ENCODE data around the gene SHANK2.

Gene SHANK2

DNA sequence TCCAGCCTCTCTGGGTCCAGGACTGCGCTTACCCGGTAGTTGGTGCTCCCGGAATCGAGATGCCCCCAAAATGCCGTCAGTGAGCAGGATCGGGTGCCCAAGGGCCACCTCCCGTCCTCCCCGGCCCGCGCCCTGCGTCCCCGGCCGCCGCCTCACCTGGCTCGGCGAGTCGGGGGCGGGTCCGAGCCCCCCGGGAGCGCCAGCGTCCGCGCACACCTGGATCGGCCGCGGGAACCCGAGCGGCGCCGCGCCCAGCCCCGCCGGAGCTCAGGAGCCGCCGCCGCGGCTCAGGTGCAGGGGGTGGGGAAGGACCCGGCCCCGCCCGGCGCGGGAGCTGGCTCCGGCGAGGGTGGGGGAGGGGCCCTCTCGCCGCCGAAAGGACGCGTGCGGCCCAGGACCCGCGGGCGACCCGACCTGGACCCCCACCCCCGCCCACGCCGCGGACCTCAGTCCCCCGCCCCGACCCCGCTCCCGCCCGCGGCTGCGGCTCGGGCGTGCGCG is at the start of gene SHANK2:
TSS of gene SHANK2 (minus strand) at position 309 of the 501 bp plus-strand sequence. CDS start 105,251 bp downstream, outside the sequence.
- DNase-seq: no peak

GRCh38 chr11:71301858-71302533 is 49.6 kb upstream of the SHANK2 start:
- DNase-seq: peak in 1 of 2 donors; percentile 3

DNA sequence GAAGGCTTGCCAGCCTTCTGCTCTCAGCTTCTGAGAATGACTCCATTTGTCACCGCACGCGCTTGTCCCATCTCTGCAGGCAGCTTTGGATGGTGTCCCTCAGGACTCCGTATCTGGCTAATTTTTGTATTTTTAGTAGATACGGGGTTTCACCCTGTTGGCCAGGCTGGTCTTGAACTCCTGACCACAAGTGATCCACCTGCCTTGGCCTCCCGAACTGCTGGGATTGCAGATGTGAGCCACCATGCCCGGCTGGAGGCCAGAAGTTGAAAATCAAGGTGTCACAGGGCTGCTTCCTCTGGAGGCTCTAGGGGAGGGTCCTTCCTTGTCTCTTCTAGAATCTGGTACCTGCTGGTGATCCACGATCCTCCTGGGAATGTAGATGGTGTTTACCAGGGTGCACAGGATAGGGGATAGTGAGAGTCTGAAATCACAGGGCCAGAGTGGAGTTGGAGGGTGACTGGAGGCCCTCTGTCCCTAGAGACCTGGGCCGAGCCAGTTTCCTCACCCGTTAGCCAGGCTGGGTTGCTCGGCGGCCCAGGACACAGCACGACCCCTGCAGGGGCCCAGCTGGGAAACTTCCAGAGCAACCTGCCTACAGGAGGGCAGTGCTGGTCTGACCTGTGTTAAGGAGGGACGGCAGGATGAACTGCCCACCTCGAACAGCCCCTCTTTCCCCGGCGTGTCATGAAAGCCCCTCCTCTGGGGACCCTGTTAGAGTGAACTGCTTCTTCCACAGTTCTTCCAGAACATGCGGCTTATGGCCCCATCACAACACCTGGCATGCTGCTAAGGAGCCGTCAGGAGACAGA is 48.9 kb upstream of the SHANK2 start:
- peak in 1 of 2 donors; percentile 12 for DNase-seq

DNA sequence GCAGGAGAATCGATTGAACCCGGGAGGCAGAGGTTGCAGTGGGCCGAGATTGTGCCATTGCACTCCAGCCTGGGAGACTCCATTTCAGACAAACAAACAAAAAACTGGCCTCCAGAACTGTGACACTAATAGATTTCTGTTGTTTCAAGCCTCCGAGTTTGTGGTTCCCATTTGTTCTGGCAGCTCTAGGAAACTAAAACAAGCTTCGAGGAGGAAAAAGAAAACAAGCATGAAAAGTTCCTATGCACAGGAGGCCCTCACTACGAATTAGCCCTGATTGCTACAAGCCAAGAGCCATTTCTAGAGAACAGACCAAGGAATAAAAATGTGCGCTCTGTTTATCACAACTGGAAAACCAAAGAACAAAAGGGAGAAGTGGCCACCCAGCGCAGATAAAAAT is 47.8 kb upstream of the SHANK2 start:
- no peak for DNase-seq

- no peak for DNase-seq
Observed at GRCh38 chr11:71298761-71299181, 46.4 kb upstream of the SHANK2 start.

GRCh38 chr11:71298016-71298550 is 45.7 kb upstream of the SHANK2 start:
- DNase-seq: no peak

GRCh38 chr11:71294846-71295600 is 42.6 kb upstream of the SHANK2 start:
- DNase-seq: no peak

GRCh38 chr11:71293961-71294782 is 41.8 kb upstream of the SHANK2 start:
- DNase-seq: no peak

- no peak for DNase-seq
Observed at GRCh38 chr11:71286701-71287643, 34.6 kb upstream of the SHANK2 start.

DNA sequence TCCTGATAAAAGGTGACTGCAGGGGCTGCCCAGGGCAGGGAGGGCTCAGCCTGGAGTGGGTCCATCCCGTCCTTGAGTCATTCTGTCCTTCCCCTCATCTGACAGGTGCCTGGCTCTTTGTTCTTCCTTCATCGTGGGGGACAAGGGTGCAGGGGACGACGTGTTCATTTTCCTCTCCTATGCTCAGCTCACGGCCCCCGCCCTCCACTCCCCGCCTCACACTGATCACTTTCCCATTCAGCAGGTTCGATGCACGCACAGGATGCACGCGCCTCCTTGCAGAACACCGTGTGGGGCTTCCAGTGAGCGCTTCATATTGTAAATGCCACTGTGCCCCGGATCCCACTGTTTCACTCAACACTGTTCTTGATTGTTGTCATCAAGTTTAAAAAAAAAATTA is 32.7 kb upstream of the SHANK2 start:
- DNase-seq: no peak

DNA sequence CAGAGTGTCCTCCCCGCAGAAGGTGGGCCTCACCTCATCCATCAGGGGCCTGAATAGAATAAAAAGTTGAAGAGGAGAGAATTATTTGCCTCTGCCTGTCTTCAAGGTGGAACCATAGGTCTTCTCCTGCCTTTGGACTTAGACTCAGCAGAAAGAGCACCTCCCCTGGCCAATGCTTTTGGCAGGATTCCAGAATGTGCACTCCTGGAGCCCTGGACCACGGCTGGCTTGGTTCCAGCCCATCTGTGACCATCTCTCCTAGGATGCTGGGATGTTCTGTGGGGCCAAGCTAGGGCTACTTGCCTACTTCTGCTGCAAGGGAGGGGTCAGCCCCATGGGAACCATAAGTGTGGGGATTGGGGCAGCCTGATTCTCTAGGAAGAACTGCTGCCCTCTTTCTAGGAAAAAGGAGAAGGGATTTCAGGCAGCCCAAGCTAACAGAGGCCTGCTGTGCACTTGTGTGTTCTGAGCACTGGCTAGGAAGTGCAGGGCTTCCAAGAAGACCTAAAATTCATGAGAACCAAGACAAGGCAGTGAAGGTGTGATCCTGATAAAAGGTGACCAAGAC is 32.2 kb upstream of the SHANK2 start:
- DNase-seq: no peak

DNA sequence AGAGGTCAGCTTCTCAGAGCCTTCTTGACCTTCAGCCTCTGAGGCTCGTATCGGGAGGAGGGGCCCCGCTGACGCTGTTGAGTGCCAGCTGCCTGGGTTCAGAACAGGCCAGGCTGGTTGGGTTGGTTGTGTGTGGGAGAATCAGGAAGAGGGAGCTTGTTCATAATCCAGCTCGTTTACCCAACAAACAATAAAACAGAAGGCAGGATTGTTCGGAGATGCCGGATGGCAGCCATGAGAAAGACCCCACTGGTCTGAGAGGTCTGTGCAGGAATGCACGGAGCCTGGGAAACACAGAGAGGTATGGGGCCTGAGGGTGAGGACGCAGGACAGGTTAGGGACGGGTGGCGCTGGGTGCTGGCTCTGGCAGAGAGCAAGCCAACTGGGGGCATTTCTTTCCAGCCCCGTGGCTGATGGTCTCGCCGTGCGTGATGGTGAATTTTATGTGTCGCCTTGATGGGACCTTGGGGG is 31.6 kb upstream of the SHANK2 start:
- DNase-seq: no peak

- DNase-seq: no peak
Observed at GRCh38 chr11:71282581-71283351, 30.4 kb upstream of the SHANK2 start.

- no peak for DNase-seq
Observed at GRCh38 chr11:71281831-71282230, 29.5 kb upstream of the SHANK2 start.

DNA sequence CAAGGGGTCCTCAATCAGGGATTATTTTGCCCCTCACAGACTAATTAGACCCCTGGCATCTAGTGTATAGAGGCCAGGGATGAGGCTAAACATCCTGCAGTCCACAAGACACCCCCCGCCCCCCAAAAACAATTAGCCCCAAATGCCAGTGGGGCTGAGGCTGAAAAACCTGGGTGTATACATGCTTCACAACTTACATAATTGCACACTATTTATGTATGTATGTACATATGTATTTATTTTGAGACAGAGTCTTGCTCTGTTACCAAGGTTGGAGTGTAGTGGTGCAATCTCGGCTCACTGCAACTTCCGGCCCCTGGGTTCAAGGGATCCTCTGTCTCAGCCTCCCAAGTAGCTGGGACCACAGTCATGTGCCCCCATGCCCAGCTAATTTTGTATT is 28.8 kb upstream of the SHANK2 start:
- no peak for DNase-seq

GRCh38 chr11:71279916-71280645 is 27.7 kb upstream of the SHANK2 start:
- no peak for DNase-seq

- DNase-seq: no peak
Observed at GRCh38 chr11:71272161-71272560, 19.8 kb upstream of the SHANK2 start.

- no peak for DNase-seq
Observed at GRCh38 chr11:71269603-71270511, 17.5 kb upstream of the SHANK2 start.
